ENCODE measurements around the gene LRFN2. TPM values are rescaled to one million over a fixed set of nuclear protein-coding genes. Genes with fewer than 3 reads are reported as not detected.

Gene LRFN2
- total and polyA plus RNA-seq, 4 donors: 0.01 to 0.06 TPM; not detected in 2

- ATAC-seq (ENCODE audit: insufficient read depth, low FRiP score): no peak
Observed at GRCh38 chr6:40526036-40526435, 61.1 kb downstream of the LRFN2 start.

GRCh38 chr6:40524797-40525585 is 62.2 kb downstream of the LRFN2 start:
- H3K4me1 ChIP-seq (ENCODE audit: control insufficient read depth in 5 of 5, insufficient read depth in 5 of 5, low read length in 5 of 5): no peaks in the 10 kb centered on the region
- no peak for ATAC-seq (ENCODE audit: insufficient read depth, low FRiP score)
- H3K4me3 ChIP-seq: no peak overlapping the region
- DNase-seq: no peak
- WGBS, 2 donors: 72 to 85% methylated on average over 6 of the region's 6 CpGs
- H3K9ac ChIP-seq (ENCODE audit: insufficient read depth in 1 of 2, low read length in 2 of 2): no peak overlapping the region
- H3K9me3 ChIP-seq (ENCODE audit: control insufficient read depth in 4 of 4, insufficient read depth in 3 of 4, low read length in 3 of 4): no peaks in the 10 kb centered on the region
- H3K27me3 ChIP-seq (ENCODE audit: control insufficient read depth in 3 of 3, insufficient read depth in 3 of 3, low read length in 2 of 3): no peaks in the 10 kb centered on the region
- no peak overlapping the region for H3K27ac ChIP-seq (ENCODE audit: low read depth in 1 of 2, low read length in 1 of 2)
- H3K36me3 ChIP-seq (ENCODE audit: control insufficient read depth in 4 of 4, insufficient read depth in 4 of 4, low read length in 4 of 4): no peaks in the 10 kb centered on the region
- no peak for TF ChIP-seq CTCF (IDR thresholded peaks at IDR 0.05; ENCODE audit: control extremely low read depth, extremely low read depth)

More at GRCh38 chr6:40526036-40526435, 61.1 kb downstream of the LRFN2 start:
- Histone ChIP-seq H3K36me3 (ENCODE audit: control insufficient read depth in 4 of 4, insufficient read depth in 4 of 4, low read length in 4 of 4) (no peaks in the 10 kb centered on the region), H3K9ac (ENCODE audit: insufficient read depth in 1 of 2, low read length in 2 of 2) (no peak overlapping the region), H3K4me1 (ENCODE audit: control insufficient read depth in 5 of 5, insufficient read depth in 5 of 5, low read length in 5 of 5) (no peaks in the 10 kb centered on the region), H3K27ac (ENCODE audit: low read depth in 1 of 2, low read length in 1 of 2) (no peak overlapping the region), H3K9me3 (ENCODE audit: control insufficient read depth in 4 of 4, insufficient read depth in 3 of 4, low read length in 3 of 4) (peaks cover 0 to 2% (median 0%) of the 10 kb centered on the region in 4 donors), H3K27me3 (ENCODE audit: control insufficient read depth in 3 of 3, insufficient read depth in 3 of 3, low read length in 2 of 3) (no peaks in the 10 kb centered on the region), H3K4me3 (no peak overlapping the region)
- DNase-seq: no peak
- no peak for TF ChIP-seq CTCF (IDR thresholded peaks at IDR 0.05; ENCODE audit: control extremely low read depth, extremely low read depth)
- WGBS, 2 donors: 72 to 75% methylated on average over 6 of the region's 6 CpGs

- no peak overlapping the region for H3K9ac ChIP-seq (ENCODE audit: insufficient read depth in 1 of 2, low read length in 2 of 2)
- H3K9me3 ChIP-seq (ENCODE audit: control insufficient read depth in 4 of 4, insufficient read depth in 3 of 4, low read length in 3 of 4): no peaks in the 10 kb centered on the region
- no peaks in the 10 kb centered on the region for H3K36me3 ChIP-seq (ENCODE audit: control insufficient read depth in 4 of 4, insufficient read depth in 4 of 4, low read length in 4 of 4)
- no peak for TF ChIP-seq CTCF (IDR thresholded peaks at IDR 0.05; ENCODE audit: control extremely low read depth, extremely low read depth)
- no peak for DNase-seq
- H3K27me3 ChIP-seq (ENCODE audit: control insufficient read depth in 3 of 3, insufficient read depth in 3 of 3, low read length in 2 of 3): no peaks in the 10 kb centered on the region
- no peaks in the 10 kb centered on the region for H3K4me1 ChIP-seq (ENCODE audit: control insufficient read depth in 5 of 5, insufficient read depth in 5 of 5, low read length in 5 of 5)
- WGBS, 2 donors: 59 to 62% methylated on average over 5 of the region's 5 CpGs
- ATAC-seq (ENCODE audit: insufficient read depth, low FRiP score): no peak
- no peak overlapping the region for H3K4me3 ChIP-seq
- H3K27ac ChIP-seq (ENCODE audit: low read depth in 1 of 2, low read length in 1 of 2): no peak overlapping the region
Observed at GRCh38 chr6:40523505-40524172, 63.5 kb downstream of the LRFN2 start.

Measured in lung (tissue), 12 donors.